Measurements from ENCODE around the gene LMOD2. TPM values are rescaled to one million over a fixed set of nuclear protein-coding genes. Genes with fewer than 3 reads are reported as not detected.

LMOD2 gene
- total RNA-seq, 1 donor from 2014 or later = not detected

DNA sequence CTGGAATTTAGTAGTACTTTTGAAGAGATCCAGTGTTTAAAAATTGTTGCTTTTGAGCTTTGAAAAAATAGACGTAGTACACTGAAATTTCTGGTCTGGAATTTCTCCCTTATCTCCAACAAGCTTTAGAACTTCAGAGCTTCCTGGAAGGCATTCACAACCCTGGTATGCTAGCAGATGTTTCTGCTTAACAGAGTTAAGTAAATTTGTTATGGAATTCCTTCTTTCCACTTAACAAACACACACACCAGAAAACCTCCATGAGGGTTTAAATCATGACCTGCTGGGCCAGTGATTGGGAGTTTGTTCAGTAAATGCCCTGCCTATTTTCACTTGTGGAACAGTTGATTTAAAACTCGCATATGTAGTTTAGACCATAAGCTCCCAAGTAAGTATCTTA, 40.3 kb upstream of the LMOD2 start:
- no peak for DNase-seq (ENCODE audit: low spot score)
- Mint-ChIP-seq H3K36me3 (ENCODE audit: low read depth) (no peaks in the 10 kb centered on the region), H3K4me3 (ENCODE audit: unreplicated experiment) (no peak overlapping the region), H3K9me3 (ENCODE audit: low read depth) (no peaks in the 10 kb centered on the region), H3K27me3 (ENCODE audit: low read depth) (no peaks in the 10 kb centered on the region), H3K27ac (ENCODE audit: unreplicated experiment) (no peak overlapping the region), H3K4me1 (ENCODE audit: low read depth) (peaks cover 12% of the 10 kb centered on the region)
- TF ChIP-seq, protein P1, sequence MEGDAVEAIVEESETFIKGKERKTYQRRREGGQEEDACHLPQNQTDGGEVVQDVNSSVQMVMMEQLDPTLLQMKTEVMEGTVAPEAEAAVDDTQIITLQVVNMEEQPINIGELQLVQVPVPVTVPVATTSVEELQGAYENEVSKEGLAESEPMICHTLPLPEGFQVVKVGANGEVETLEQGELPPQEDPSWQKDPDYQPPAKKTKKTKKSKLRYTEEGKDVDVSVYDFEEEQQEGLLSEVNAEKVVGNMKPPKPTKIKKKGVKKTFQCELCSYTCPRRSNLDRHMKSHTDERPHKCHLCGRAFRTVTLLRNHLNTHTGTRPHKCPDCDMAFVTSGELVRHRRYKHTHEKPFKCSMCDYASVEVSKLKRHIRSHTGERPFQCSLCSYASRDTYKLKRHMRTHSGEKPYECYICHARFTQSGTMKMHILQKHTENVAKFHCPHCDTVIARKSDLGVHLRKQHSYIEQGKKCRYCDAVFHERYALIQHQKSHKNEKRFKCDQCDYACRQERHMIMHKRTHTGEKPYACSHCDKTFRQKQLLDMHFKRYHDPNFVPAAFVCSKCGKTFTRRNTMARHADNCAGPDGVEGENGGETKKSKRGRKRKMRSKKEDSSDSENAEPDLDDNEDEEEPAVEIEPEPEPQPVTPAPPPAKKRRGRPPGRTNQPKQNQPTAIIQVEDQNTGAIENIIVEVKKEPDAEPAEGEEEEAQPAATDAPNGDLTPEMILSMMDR (IDR thresholded peaks at IDR 0.05) = no peak

DNA sequence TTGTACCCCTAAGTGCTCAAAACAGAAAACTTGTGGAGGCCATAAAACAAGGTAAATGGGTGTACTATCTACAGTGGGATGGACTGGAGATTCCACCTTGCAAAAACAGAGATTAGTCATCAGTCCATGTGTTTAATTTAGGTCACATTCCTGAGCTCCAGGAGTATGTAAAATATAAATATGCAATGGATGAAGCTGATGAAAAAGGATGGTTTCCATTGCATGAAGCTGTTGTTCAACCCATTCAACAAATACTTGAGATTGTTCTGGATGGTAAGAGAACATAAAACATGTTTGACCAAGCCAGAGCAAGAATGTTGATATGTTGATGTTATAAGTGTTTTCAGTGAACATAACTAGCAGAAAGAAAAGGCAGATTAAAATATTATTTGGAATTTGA, 39.4 kb upstream of the LMOD2 start:
- Mint-ChIP-seq H3K4me3 (ENCODE audit: unreplicated experiment) (no peak overlapping the region), H3K36me3 (ENCODE audit: low read depth) (no peaks in the 10 kb centered on the region), H3K27me3 (ENCODE audit: low read depth) (no peaks in the 10 kb centered on the region), H3K4me1 (ENCODE audit: low read depth) (peaks cover 12% of the 10 kb centered on the region), H3K27ac (ENCODE audit: unreplicated experiment) (no peak overlapping the region), H3K9me3 (ENCODE audit: low read depth) (no peaks in the 10 kb centered on the region)
- DNase-seq (ENCODE audit: low spot score) = no peak
- TF ChIP-seq, protein P1 (IDR thresholded peaks at IDR 0.05) = no peak

DNA sequence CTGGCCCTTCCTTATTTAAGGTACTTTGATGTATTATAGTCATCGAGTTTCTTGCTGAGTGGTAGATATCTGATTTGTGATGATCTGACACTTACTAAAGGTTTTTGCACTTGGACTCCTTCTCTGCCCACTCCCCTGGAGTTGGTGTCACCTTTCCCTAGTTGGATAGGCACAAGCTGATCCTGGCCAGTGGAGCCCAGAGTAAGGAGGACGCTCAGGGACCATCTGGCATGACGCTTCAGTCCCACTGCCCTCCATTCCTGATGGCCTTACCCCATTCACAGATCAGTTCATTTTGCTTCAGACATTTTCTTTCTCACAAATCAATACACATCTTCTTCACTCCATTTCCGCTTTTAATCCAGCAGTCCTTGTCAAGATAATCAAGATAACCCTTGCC, 34.0 kb upstream of the LMOD2 start:
- H3K9me3 Mint-ChIP-seq (ENCODE audit: low read depth) = no peaks in the 10 kb centered on the region
- no peaks in the 10 kb centered on the region for H3K4me1 Mint-ChIP-seq (ENCODE audit: low read depth)
- H3K27ac Mint-ChIP-seq (ENCODE audit: unreplicated experiment) = no peak overlapping the region
- no peak overlapping the region for H3K4me3 Mint-ChIP-seq (ENCODE audit: unreplicated experiment)
- no peaks in the 10 kb centered on the region for H3K27me3 Mint-ChIP-seq (ENCODE audit: low read depth)
- DNase-seq (ENCODE audit: low spot score) = no peak
- TF ChIP-seq, protein P1 (IDR thresholded peaks at IDR 0.05) = no peak
- no peaks in the 10 kb centered on the region for H3K36me3 Mint-ChIP-seq (ENCODE audit: low read depth)

DNA sequence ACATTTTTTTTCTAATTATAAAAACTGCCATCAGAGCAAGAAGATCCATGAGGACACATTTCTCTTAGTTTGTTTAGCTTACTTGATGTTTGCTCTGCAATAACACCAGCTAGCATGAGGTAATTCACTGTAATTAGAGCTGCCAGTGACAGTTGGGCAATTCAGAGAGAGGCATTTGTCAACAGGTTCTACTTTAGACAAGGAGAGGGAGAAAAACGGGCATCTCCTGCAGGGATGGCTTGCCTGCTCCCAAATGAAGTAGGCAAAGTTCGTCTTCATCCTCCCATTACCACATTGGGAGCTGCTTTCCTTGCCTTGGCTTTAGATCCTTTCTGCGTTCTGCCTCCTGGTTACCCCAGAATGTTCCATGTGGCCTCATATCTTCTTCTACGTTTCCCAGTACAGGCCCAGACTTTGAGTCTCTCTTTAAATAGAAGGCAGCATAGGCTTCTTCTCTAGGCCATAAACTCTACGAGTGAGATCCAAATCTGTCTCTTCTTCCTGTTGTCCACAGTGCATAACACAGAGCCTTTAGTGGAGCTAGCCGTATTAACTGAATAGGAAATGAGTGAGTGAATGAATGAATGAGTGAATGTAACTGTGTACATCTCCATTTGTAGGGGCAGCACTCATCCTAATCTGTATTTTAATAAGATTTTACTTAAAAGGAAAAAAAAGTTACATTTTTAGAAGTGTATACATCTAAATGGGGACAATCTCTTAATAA, 32.8 kb upstream of the LMOD2 start:
- TF ChIP-seq, protein P1 (IDR thresholded peaks at IDR 0.05) = no peak
- Mint-ChIP-seq H3K27ac (ENCODE audit: unreplicated experiment) (no peak overlapping the region), H3K4me1 (ENCODE audit: low read depth) (no peaks in the 10 kb centered on the region), H3K4me3 (ENCODE audit: unreplicated experiment) (no peak overlapping the region), H3K9me3 (ENCODE audit: low read depth) (no peaks in the 10 kb centered on the region), H3K36me3 (ENCODE audit: low read depth) (no peaks in the 10 kb centered on the region), H3K27me3 (ENCODE audit: low read depth) (no peaks in the 10 kb centered on the region)
- DNase-seq (ENCODE audit: low spot score) = no peak

DNA sequence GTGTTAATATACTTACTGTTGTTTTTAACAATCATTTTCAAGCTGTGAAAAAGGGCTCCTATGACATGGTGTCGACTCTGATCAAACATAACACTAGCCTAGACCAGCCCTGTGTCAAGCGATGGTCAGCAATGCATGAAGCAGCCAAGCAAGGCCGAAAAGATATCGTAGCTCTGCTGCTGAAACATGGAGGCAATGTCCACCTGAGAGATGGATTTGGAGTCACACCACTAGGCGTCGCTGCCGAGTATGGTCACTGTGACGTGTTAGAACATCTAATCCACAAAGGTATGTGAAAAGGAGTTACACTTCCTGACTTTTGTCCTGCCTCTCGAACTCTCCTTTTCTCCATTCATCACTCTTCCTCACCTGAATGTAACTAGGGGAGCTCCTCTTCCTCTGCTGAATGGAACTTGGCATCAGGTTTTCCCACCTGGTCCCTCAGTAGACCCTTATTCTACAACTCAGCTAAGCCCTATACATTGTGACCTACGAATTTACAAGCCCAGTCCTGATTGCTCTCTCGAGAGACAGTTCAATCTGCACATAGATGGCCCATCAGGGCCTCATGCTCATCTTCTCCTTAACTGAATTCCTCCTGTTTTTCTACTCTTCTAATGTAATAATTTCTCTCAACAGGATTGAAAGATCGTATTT, 31.0 kb upstream of the LMOD2 start:
- H3K27me3 Mint-ChIP-seq (ENCODE audit: low read depth) = no peaks in the 10 kb centered on the region
- H3K4me1 Mint-ChIP-seq (ENCODE audit: low read depth) = no peaks in the 10 kb centered on the region
- no peaks in the 10 kb centered on the region for H3K36me3 Mint-ChIP-seq (ENCODE audit: low read depth)
- no peak overlapping the region for H3K4me3 Mint-ChIP-seq (ENCODE audit: unreplicated experiment)
- H3K27ac Mint-ChIP-seq (ENCODE audit: unreplicated experiment) = no peak overlapping the region
- TF ChIP-seq, protein P1 (IDR thresholded peaks at IDR 0.05) = peak; percentile 51
- DNase-seq (ENCODE audit: low spot score) = no peak
- no peaks in the 10 kb centered on the region for H3K9me3 Mint-ChIP-seq (ENCODE audit: low read depth)
